ENCODE results near the gene ZNF492.
"Not testable (repeated sequence)": the region's sequence is repeated elsewhere in the genome, so short reads cannot be mapped to it uniquely, and the experiment has no call there.

The ZNF492 gene

DNA sequence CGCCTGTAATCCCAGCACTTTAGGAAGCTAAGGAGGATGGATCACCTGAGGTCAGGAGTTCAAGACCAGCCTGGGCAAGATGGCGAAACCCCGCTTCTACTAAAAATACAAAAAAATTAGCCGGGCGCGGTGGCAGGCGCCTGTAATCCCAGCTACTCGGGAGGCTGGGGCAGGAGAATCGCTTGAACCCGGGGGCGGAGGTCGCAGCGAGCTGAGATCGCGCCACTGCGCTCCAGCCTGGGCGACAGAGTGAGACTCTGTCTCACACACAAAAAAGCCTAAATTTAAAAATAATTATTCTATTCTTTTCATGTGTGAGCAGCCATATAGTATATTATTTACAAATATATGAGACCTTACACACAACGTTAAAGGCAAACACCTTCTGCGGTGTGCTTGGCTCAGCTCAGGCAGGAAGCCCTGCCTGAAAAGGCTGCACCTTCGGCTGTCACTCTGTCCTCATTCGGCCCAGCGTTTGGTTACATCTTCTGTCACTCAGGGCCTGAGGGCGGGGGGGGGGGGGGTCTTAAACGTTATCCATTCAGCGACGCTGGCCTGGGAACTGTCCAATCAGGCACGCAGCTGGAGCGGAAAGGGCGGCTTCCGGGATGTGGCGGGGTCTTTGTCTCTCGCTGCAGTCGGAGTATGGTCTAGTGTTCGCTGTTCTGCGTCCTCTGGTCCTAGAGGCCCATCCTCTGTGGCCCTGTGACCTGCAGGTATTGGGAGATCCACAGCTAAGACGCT, at the start of gene ZNF492:
Gene ZNF492 (plus strand): TSS at position 619 of the 744 bp plus-strand sequence. CDS start 19,076 bp downstream, outside the sequence.
- not testable (repeated sequence) for FAIRE-seq

DNA sequence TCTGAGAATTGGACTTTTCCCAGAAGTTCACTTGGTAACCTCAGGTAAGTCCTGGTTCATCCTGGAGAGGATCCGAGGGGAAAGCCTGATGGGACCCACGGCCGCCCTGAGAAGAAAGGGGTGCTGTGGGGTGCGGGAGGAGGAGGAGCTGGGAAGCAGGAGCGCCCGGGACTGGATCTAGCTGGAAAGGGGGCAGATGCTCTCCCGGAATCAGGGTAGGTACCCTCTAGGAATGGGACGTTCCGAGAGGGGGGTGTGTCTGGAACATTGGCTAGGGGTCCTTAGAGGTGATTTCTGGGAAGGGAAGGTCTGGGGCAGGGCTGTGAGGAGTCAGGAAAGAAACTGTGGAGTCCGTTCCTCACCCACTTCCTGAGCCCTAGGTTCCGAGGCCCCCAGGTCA, 38.7 kb upstream of the ZNF492 start:
- no peak for FAIRE-seq

GRCh38 chr19:22595918-22596341, 38.2 kb upstream of the ZNF492 start:
- FAIRE-seq = no peak

- no peak for FAIRE-seq
Observed at GRCh38 chr19:22600690-22601648, 33.2 kb upstream of the ZNF492 start.

DNA sequence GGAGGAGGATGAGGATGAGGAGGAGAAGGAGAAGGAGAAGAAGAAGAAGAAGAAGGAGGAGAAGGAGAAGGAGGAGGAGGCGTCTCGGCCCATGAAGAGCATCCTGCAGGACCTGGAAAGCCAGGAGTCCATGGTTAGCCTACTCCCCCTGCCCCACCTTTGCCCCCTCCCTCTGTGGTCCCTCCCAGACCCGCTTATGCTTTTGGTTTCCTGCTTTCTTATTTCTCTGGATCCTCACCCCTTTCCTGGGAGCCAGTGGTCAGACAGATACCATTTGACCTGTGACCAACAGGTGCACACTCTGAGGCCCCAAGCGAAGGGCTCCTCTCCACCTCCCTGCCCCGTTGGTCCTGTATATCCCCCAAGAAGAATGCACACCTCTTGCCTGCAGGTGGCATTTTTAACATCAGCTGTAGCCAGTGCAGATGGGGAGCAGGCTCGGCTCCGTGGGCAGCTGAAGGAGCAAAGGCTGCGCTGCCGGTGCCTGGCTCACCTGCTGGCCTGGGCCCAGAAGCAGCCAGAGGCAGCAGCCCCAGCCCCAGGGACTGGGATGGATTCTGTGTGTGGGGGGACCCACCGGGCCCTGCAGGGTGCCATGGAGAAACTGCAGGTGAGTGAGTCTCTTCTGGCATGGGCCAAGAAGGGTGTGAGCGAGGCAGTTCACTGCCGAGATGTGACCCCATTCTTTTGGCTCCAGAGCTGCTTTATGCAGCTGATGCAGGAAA, 32.1 kb upstream of the ZNF492 start:
- FAIRE-seq = no peak

GRCh38 chr19:22602631-22603272, 31.4 kb upstream of the ZNF492 start:
- no peak for FAIRE-seq

- FAIRE-seq = no peak
Observed at GRCh38 chr19:22603518-22604440, 30.3 kb upstream of the ZNF492 start.

- FAIRE-seq = no peak
Observed at GRCh38 chr19:22604571-22605274, 29.4 kb upstream of the ZNF492 start.

GRCh38 chr19:22605275-22606211, 28.6 kb upstream of the ZNF492 start:
- FAIRE-seq = no peak

GRCh38 chr19:22606212-22606553, 27.9 kb upstream of the ZNF492 start:
- FAIRE-seq = no peak

- FAIRE-seq = no peak
Observed at GRCh38 chr19:22606954-22607652, 27.0 kb upstream of the ZNF492 start.

DNA sequence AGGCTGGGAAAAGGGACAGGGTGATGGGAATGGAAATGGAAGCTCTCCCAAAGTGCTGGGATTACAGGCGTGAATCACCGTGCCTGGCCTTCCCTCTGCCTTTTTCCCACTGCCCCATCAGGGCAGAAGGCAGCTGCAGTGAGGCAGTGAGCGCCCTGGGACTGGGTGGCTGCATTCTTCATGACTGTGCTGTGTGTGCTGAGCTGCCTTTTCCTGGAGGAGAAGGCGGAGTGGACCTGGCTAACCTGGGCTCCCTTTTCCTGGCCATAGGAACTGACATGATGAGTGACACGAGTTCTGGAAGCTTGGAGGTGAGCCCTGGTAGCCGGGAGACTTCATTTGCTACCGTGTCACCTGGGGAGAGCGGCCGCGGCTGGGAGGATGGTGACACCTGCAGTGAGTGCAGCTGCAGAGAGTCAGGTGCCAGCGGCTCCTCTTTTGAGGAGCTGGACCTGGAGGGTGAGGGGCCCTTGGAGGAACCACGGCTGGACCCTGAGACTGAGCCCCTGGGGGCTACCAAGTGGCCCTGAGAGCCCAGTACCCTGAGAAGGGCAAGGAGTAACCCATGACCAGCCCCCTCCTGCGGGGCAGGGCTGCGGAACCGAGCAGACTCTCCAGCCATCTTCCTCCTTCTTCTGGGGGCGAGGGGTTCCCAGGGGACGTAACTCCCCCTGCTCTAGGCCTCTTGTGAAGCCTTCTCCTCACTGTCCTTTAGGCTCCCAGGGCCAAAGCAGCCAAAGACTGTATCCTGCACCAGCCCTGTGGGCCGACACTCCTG, 26.3 kb upstream of the ZNF492 start:
- FAIRE-seq = no peak

- no peak for FAIRE-seq
Observed at GRCh38 chr19:22608441-22608840, 25.7 kb upstream of the ZNF492 start.

GRCh38 chr19:22609630-22610029, 24.5 kb upstream of the ZNF492 start:
- no peak for FAIRE-seq

- FAIRE-seq = no peak
Observed at GRCh38 chr19:22610121-22610520, 24.0 kb upstream of the ZNF492 start.

GRCh38 chr19:22612316-22612715, 21.8 kb upstream of the ZNF492 start:
- FAIRE-seq = no peak

DNA sequence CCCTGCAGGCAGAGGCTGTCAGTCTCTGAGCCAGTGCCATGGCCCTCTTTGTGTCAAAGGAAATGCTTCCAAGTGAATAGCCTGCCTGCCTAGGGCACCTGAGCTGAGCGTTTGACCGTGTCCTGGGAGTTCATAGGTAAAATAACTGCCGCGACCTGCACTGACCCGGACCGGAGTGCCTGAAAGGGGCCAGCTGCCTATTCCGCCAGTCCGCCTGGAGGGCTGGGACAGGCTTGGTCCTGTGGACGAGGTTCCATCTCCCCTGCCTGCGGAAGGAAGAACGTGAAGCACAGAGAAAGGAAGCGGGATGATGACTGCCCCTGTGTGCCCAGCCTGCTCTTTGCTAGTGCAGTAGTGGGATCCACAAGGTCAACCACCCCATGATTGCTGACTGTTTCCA, 17.5 kb upstream of the ZNF492 start:
- FAIRE-seq = no peak

- not testable (repeated sequence) for FAIRE-seq
Observed at GRCh38 chr19:22617181-22617580, 16.9 kb upstream of the ZNF492 start.

Measured in endometrium (tissue), 2 donors.